SK-N-MC (cell line): ENCODE measurements around the gene WDR7.
"Not testable (repeated sequence)": the region's sequence is repeated elsewhere in the genome, so short reads cannot be mapped to it uniquely, and the experiment has no call there.

Experiments
- DNase-seq: peaks from one replicate; pipeline ENCODE4 v3.0.0-alpha.2; 2011; ENCODE audit warnings: low read depth, low spot score
- H3K27ac ChIP-seq: fragments of 200-600 bp; sonication (generic); 2 replicates; pipeline ENCODE4 v1.5.1; 2016; ENCODE audit warnings: mixed run types
- H3K36me3 ChIP-seq: fragments of 200-600 bp; sonication (generic); 2 replicates; pipeline ENCODE4 v1.6.1; 2017; ENCODE audit warnings: antibody characterized with exemption, low read length, mixed read lengths; ENCODE audit not compliant: insufficient read depth
- H3K4me3 ChIP-seq: fragments of 200-600 bp; sonication (generic); 2 replicates; pipeline ENCODE4 v1.5.1; 2016
- H3K9ac ChIP-seq: fragments of 200-600 bp; sonication (generic); 2 replicates; pipeline ENCODE4 v1.8.0; 2017; ENCODE audit warnings: mixed run types, mixed read lengths; ENCODE audit not compliant: insufficient read length
- H3K9me3 ChIP-seq: fragments of 200-600 bp; sonication (generic); 2 replicates; pipeline ENCODE4 v1.6.1; 2017; ENCODE audit warnings: low read depth, mild to moderate bottlenecking, antibody characterized with exemption, low read length, moderate library complexity, mixed read lengths
- EZH2 ChIP-seq: fragments of 200-600 bp; sonication (generic); IDR thresholded peaks from one replicate; pipeline ENCODE4 v1.6.1; 2017; ENCODE audit warnings: antibody characterized with exemption
- FOXP2 ChIP-seq: optimal IDR thresholded peaks from 2 replicates; pipeline ENCODE3; 2011; ENCODE audit warnings: mild to moderate bottlenecking, moderate library complexity; ENCODE audit not compliant: insufficient read depth; ENCODE audit errors: extremely low read length, control extremely low read depth
- POLR2AphosphoS5 ChIP-seq: IDR thresholded peaks from 2 replicates; pipeline ENCODE4 v1.6.1; 2012; ENCODE audit warnings: mild to moderate bottlenecking, low read depth, low read length, borderline replicate concordance

Gene WDR7

GRCh38 chr18:56647951-56648893 lies 2.9 kb upstream of the WDR7 start:
- H3K9me3 ChIP-seq = no peaks in the 10 kb centered on the region
- H3K4me3 ChIP-seq = no peak overlapping the region
- TF ChIP-seq EZH2 (no peak), FOXP2 (no peak), POLR2AphosphoS5 (no peak)
- no peaks in the 10 kb centered on the region for H3K36me3 ChIP-seq
- no peak for DNase-seq
- H3K9ac ChIP-seq = no peak overlapping the region
- H3K27ac ChIP-seq = no peak overlapping the region

- TF ChIP-seq FOXP2 = no peak
- H3K9me3 ChIP-seq = no peaks in the 10 kb centered on the region
- H3K27ac ChIP-seq = no peak overlapping the region
- DNase-seq = no peak
- H3K9ac ChIP-seq = no peak overlapping the region
- H3K36me3 ChIP-seq = no peaks in the 10 kb centered on the region
- H3K4me3 ChIP-seq = no peak overlapping the region
These were observed 1.2 kb upstream of the WDR7 start for GRCh38 chr18:56649996-56650395.

DNA sequence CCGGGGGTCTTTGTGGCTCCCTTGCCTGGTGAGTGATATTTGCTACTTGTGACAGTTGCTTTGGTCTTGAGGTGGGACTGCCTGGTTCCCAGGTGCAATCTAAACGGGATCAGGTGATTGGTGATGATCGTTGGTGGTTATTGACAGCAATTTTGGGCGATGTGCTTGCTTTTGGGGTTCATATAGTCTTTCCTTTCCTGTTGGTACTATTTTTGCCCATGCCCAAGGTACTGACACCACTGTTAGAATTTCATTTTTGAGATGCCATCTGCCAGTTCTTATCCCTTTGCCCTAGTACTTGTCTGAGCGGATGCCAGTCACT lies 573 bp downstream of the WDR7 start:
- H3K4me3 ChIP-seq = peak overlapping the region; percentile 87
- no peak overlapping the region for H3K27ac ChIP-seq
- no peak for DNase-seq
- peak overlapping the region; percentile 83 for H3K9ac ChIP-seq
- no peaks in the 10 kb centered on the region for H3K36me3 ChIP-seq
- H3K9me3 ChIP-seq = no peaks in the 10 kb centered on the region
- no peak for TF ChIP-seq FOXP2
- TF ChIP-seq POLR2AphosphoS5 = no peak
- no peak for TF ChIP-seq EZH2

DNA sequence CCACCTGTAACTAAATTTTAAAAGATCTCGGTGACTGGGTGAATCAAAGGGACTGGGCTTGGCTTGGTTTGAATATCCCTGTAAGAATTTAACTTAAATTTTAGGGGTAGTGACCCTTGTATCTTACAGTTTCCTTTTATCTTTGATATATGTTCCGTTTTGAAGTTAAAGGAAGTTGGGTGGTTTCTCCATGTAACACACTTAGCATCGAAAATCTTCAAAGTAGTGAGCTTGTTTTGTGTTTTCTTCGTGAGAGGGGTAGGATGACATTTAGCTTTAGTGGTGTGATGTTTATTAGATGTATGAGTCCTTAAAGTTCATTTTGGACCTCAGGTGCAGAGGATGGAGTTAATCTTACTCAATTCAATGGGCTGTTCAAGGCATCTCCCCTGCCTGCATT lies 1.6 kb downstream of the WDR7 start:
- H3K36me3 ChIP-seq = no peaks in the 10 kb centered on the region
- H3K9ac ChIP-seq = no peak overlapping the region
- H3K9me3 ChIP-seq = no peaks in the 10 kb centered on the region
- DNase-seq = no peak
- TF ChIP-seq EZH2 = no peak
- no peak for TF ChIP-seq POLR2AphosphoS5
- H3K27ac ChIP-seq = no peak overlapping the region
- H3K4me3 ChIP-seq = peak overlapping the region; percentile 87; the same call in 1 of the 2 replicates

GRCh38 chr18:56654280-56654679 lies 3.1 kb downstream of the WDR7 start:
- H3K36me3 ChIP-seq, H3K9ac ChIP-seq, DNase-seq, H3K4me3 ChIP-seq, H3K9me3 ChIP-seq, H3K27ac ChIP-seq: not testable (repeated sequence)

DNA sequence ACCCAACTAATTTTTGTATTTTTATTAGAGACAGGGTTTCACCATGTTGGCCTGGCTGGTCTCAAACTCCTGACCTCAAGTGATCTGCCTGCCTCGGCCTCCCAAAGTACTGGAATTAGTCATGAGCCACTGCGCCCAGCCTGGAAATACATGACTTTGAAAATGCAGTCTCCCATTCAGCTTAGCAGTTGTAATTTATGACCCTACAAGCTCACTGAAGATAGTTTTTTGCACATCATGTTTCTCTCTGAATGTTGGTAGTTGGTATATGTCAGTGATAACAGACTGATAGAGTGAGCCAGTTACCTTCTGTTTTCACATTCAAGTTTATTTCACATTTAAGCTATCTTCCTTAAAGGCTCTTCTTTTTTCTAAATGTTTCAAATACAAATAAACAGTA lies 7.1 kb downstream of the WDR7 start:
- TF ChIP-seq FOXP2 (no peak), POLR2AphosphoS5 (no peak), EZH2 (no peak)
- no peak overlapping the region for H3K9ac ChIP-seq

DNA sequence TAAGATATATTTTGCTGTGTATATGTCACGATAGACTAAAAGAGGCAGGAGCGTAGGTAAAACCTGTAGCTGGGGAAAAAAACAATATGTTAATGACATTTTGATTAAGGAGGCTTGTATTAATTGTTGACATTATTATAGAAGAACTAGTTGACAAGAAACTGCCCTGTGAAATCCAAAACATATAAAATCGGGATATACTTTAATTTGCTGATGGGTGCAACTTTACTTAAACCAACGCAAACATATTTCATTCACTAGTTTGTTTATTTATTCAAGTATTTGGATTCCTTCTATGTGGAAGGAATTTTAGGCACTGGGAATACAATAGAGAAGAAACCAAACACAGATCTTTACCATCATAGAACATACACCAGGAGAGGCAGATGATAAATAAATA lies 8.0 kb downstream of the WDR7 start:
- Histone ChIP-seq H3K36me3 (no peaks in the 10 kb centered on the region), H3K4me3 (no peak overlapping the region), H3K9ac (no peak overlapping the region), H3K9me3 (no peaks in the 10 kb centered on the region), H3K27ac (no peak overlapping the region)
- TF ChIP-seq FOXP2 = no peak
- TF ChIP-seq POLR2AphosphoS5 = no peak
- TF ChIP-seq EZH2 = no peak
- DNase-seq = no peak

More for the DNA sequence above, 7.1 kb downstream of the WDR7 start:
- no peak overlapping the region for H3K4me3 ChIP-seq
- H3K9me3 ChIP-seq = no peaks in the 10 kb centered on the region
- no peak for DNase-seq
- no peak overlapping the region for H3K27ac ChIP-seq
- no peaks in the 10 kb centered on the region for H3K36me3 ChIP-seq

- Histone ChIP-seq H3K36me3 (no peaks in the 10 kb centered on the region), H3K4me3 (no peak overlapping the region), H3K9me3 (no peaks in the 10 kb centered on the region), H3K9ac (no peak overlapping the region), H3K27ac (no peak overlapping the region)
- TF ChIP-seq FOXP2 (no peak), POLR2AphosphoS5 (no peak), EZH2 (no peak)
- no peak for DNase-seq
These were observed 9.5 kb downstream of the WDR7 start for GRCh38 chr18:56660655-56661054.

DNA sequence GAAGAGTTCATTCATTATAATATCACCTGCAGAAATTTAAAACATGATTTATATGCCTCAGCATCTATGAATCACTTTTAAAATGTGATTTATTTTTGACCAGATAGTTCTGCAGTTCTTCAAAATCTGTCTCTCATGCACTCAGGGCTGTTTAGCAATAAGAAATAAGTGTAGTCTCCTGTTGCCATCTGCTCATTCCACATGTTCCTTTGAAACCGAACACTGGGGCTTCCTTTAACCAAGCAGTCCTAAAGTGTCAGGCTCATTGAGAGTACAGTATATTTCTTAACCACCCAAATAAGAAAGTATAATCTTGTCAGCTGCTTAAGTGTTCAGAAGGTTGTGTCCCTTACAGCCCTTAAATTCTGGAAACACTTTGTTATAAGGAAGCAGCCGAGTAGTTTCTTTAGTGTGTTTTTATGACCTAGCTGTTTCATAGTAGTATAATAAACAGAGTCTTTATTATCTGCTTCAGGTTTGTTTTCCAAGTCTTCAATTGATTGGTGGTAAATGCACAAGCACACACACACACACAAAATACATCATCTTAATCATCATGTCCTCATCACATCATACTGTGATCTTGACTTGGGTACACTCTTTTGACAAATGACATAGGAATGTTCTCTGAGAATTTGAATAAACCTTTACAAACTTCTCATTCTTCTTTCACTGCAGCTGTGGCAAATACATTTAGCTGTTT lies 10.4 kb downstream of the WDR7 start:
- Histone ChIP-seq H3K9me3 (no peaks in the 10 kb centered on the region), H3K36me3 (no peaks in the 10 kb centered on the region), H3K4me3 (no peak overlapping the region), H3K9ac (no peak overlapping the region), H3K27ac (no peak overlapping the region)
- TF ChIP-seq POLR2AphosphoS5 = no peak
- no peak for TF ChIP-seq EZH2
- TF ChIP-seq FOXP2 = no peak
- DNase-seq = no peak
